Measurements from ENCODE around the gene PUM2.

DNA sequence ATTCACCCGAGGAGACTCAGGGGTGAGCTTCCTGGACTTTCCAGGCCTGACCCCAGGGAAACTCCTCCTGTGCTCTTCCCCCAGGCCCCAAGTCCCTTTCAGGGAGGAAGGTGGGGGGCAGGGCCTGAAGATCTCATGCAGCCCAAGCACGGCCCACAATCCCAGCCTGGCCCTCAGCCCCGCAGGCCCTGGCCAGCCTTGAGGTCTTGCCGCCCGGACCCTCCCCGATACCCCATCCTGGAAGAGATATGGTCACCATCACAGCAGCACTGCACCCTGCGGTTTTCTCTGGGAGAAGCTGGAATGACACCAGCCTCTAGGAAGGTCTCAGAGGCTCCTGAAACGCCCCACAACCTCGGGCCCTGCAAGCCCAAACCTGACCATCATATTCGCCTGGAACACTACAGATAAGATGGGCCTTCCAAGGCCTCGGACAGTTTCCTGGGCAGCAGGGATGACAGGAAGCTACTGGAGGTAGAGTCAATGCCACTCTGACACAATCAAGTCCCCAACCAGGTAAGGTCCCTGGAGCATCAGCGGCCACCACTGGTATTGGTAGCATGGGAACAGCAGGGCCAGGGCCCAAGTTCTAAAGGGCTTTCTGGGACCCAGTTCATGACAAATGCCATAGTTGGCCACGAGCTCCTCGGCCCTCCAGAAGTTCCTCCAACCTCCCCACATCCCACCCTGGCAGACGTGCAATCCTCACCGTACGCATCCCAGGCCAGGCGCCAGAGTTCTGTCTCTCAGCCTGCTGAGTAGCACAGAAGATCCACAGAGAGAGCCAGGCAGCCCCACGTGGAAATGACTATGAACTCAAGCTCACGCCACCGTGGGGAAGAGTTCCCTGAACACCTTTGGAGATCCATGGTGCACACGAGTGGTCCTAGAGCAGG, 134.3 kb downstream of the PUM2 start:
- TF ChIP-seq EZH2 (IDR thresholded peaks at IDR 0.05; ENCODE audit: insufficient read depth, poor library complexity, severe bottlenecking) (no peak), EZH2phosphoT487 (IDR thresholded peaks at IDR 0.05; ENCODE audit: insufficient read depth, low read depth) (no peak)

All from GM23248 (cell line).